ENCODE data around the gene KDM1B. TPM values are rescaled to one million over a fixed set of nuclear protein-coding genes. Genes with fewer than 3 reads are reported as not detected.

Gene KDM1B
- total and polyA plus RNA-seq, 7 donors, result 7.7 to 33.4 (median 21.7) TPM

GRCh38 chr6:18211338-18211737, 56.1 kb downstream of the KDM1B start:
- 92% methylated on average over 6 of the region's 6 CpGs for WGBS, 3 donors
- Histone ChIP-seq H3K9me3 (no peaks in the 10 kb centered on the region), H3K36me3 (ENCODE audit: insufficient read depth in 1 of 2, low read depth in 1 of 2) (peaks cover 0 to 84% of the 10 kb centered on the region in 2 donors), H3K4me1 (no peaks in the 10 kb centered on the region), H3K4me3 (no peak overlapping the region), H3K27ac (no peak overlapping the region), H3K27me3 (ENCODE audit: insufficient read depth in 3 of 3, low read length in 2 of 3) (no peaks in the 10 kb centered on the region)
- intact Hi-C loops (cut with DNase I), result no loop called here
- ATAC-seq (no peak), DNase-seq (no peak)
- TF ChIP-seq CTCF (IDR thresholded peaks at IDR 0.05), result no peak

GRCh38 chr6:18212231-18212630, 57.0 kb downstream of the KDM1B start:
- WGBS, 3 donors, result 88 to 95% (median 91%) methylated on average over 4 of the region's 4 CpGs
- Histone ChIP-seq H3K4me3 (no peak overlapping the region), H3K27me3 (ENCODE audit: insufficient read depth in 3 of 3, low read length in 2 of 3) (no peaks in the 10 kb centered on the region), H3K9me3 (no peaks in the 10 kb centered on the region), H3K4me1 (no peaks in the 10 kb centered on the region), H3K27ac (no peak overlapping the region), H3K36me3 (ENCODE audit: insufficient read depth in 1 of 2, low read depth in 1 of 2) (peaks cover 2 to 82% of the 10 kb centered on the region in 2 donors)
- intact Hi-C loops (cut with DNase I), result no loop called here
- ATAC-seq (no peak), DNase-seq (no peak)
- no peak for TF ChIP-seq CTCF (IDR thresholded peaks at IDR 0.05)

GRCh38 chr6:18213439-18213838, 58.2 kb downstream of the KDM1B start:
- no peak for TF ChIP-seq CTCF (IDR thresholded peaks at IDR 0.05)
- Histone ChIP-seq H3K4me3 (no peak overlapping the region), H3K27me3 (ENCODE audit: insufficient read depth in 3 of 3, low read length in 2 of 3) (no peaks in the 10 kb centered on the region), H3K4me1 (no peaks in the 10 kb centered on the region), H3K36me3 (ENCODE audit: insufficient read depth in 1 of 2, low read depth in 1 of 2) (peaks cover 2 to 81% of the 10 kb centered on the region in 2 donors), H3K9me3 (no peaks in the 10 kb centered on the region), H3K27ac (no peak overlapping the region)
- intact Hi-C loops (cut with DNase I), result no loop called here
- ATAC-seq, result no peak
- no peak for DNase-seq
- WGBS, 3 donors, result 96 to 98% (median 98%) methylated on average over 9 of the region's 9 CpGs

GRCh38 chr6:18214003-18214402, 58.8 kb downstream of the KDM1B start:
- DNase-seq (no peak), ATAC-seq (no peak)
- H3K9me3 ChIP-seq, result no peaks in the 10 kb centered on the region
- no peaks in the 10 kb centered on the region for H3K4me1 ChIP-seq
- H3K27ac ChIP-seq, result no peak overlapping the region
- no peak overlapping the region for H3K4me3 ChIP-seq
- peaks cover 2 to 81% of the 10 kb centered on the region in 2 donors for H3K36me3 ChIP-seq (ENCODE audit: insufficient read depth in 1 of 2, low read depth in 1 of 2)
- no peaks in the 10 kb centered on the region for H3K27me3 ChIP-seq (ENCODE audit: insufficient read depth in 3 of 3, low read length in 2 of 3)
- intact Hi-C loops (cut with DNase I), result no loop called here
- WGBS, 3 donors, result 85 to 90% (median 89%) methylated on average over 4 of the region's 4 CpGs
- TF ChIP-seq CTCF (IDR thresholded peaks at IDR 0.05), result no peak

GRCh38 chr6:18215436-18215835, 60.2 kb downstream of the KDM1B start:
- 63 to 76% (median 72%) methylated on average over 7 of the region's 7 CpGs for WGBS, 3 donors
- Histone ChIP-seq H3K4me3 (no peak overlapping the region), H3K27me3 (ENCODE audit: insufficient read depth in 3 of 3, low read length in 2 of 3) (no peaks in the 10 kb centered on the region), H3K27ac (no peak overlapping the region), H3K9me3 (no peaks in the 10 kb centered on the region), H3K36me3 (ENCODE audit: insufficient read depth in 1 of 2, low read depth in 1 of 2) (peaks cover 2 to 74% of the 10 kb centered on the region in 2 donors), H3K4me1 (no peaks in the 10 kb centered on the region)
- intact Hi-C loops (cut with DNase I), result no loop called here
- TF ChIP-seq CTCF (IDR thresholded peaks at IDR 0.05), result no peak
- ATAC-seq (no peak), DNase-seq (no peak)
